ENCODE results near the gene RUBCN.

DNA sequence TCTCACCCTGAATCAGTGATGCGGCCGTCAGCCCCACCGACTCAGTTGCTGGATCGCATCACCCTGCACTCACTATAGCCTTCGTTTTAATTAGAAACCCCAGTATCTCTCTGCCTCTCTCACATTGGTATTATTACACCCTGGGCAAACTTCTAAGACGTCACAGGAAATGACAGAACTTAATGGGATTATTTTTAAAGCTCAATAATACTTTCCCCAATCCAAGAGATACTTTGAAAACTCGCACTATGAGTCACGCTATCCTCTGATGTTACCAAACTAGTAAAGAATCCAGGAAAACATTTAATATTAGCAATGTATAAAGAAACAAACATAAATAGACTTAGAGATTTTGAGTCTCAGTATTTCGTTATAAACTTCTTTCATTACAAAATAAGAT is 36.6 kb downstream of the RUBCN start:
- TF ChIP-seq CTCF (IDR thresholded peaks at IDR 0.05) (no peak), POLR2A (IDR thresholded peaks at IDR 0.05) (no peak), POLR2AphosphoS5 (IDR thresholded peaks at IDR 0.05) (no peak)

Data from gastroesophageal sphincter (tissue), 3 donors.